A673 (cell line): ENCODE data around the gene SMTNL1.

Source experiments
- CTCF ChIP-seq: fragments of 300-800, 200-600 bp; sonication (generic); conservative IDR thresholded peaks from 2 replicates; pipeline ENCODE4 v1.5.1; 2017; ENCODE audit warnings: low read depth, mild to moderate bottlenecking, antibody characterized with exemption, low read length, moderate library complexity, mixed read lengths
- EZH2 ChIP-seq: fragments of 200-600 bp; sonication (generic); IDR thresholded peaks from 2 replicates; pipeline ENCODE4 v1.6.1; 2017; ENCODE audit warnings: borderline replicate concordance, low read depth, mild to moderate bottlenecking, mixed read lengths, antibody characterized with exemption, low read length; ENCODE audit not compliant: poor library complexity, severe bottlenecking

DNA sequence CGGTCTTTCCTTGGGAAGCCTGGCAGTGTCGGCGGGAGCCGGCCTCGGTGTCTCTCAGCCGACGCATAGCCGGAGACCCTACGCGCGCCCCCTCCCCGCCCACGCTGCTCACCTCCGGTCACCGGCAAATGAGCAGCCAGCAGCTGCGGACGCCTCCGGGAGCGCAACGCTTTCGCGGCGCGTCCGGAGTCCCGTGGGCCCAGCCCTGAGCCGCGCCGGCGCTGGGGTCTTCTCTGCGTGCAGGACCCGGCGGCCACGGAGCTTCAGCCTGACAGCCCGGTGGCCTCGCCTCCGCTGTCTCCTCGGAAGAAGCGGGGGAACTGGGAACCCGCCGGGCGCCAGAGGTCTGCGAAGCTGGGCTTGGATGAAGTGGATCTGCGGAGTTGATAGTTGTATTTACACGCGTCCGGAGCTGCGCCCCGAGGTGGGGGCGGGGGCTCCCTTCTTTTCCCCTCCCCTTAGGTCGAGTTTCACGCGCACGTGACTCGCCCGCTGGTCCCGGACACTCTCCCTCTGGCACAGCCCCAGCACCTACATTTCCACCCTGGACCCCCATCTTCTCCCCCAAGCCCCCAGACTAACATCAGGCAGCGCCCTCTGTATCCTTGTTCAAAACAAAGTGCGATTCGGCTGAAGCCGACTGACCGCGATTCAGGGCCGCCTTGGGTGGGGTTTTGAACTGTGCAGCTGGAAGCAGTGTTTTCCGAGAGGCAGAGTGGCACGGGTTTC is 21.9 kb upstream of the SMTNL1 start, which contains the start of gene SLC43A1:
- TF ChIP-seq CTCF (0 out of 2 replicates have a peak, but pooled peaks have one; percentile 16), EZH2 (no peak)
